Endometrial microvascular endothelial cells (primary cell): ENCODE results near the gene ADGRL2. TPM values are rescaled to one million over a fixed set of nuclear protein-coding genes. Genes with fewer than 3 reads are reported as not detected.

Experiments
- in situ Hi-C: cut with HindIII; loops from 2 replicates; pipeline ENCODE4 v1.10.0; 2017; ENCODE audit warnings: low sequenced_read_pairs, low pct_unique_long_range_greater_than_20kb; ENCODE audit errors: inconsistent ontology term
- total RNA-seq: library from RNA; depleted of rRNA; stranded (reverse); fragments of >200 nt; gene quantifications from one replicate; pipeline ENCODE4 v1.2.3, GENCODE V29; 2015; ENCODE audit errors: inconsistent ontology term

The ADGRL2 gene
- total RNA-seq, 1 donor from 2014 or later, result 33.6 TPM

DNA sequence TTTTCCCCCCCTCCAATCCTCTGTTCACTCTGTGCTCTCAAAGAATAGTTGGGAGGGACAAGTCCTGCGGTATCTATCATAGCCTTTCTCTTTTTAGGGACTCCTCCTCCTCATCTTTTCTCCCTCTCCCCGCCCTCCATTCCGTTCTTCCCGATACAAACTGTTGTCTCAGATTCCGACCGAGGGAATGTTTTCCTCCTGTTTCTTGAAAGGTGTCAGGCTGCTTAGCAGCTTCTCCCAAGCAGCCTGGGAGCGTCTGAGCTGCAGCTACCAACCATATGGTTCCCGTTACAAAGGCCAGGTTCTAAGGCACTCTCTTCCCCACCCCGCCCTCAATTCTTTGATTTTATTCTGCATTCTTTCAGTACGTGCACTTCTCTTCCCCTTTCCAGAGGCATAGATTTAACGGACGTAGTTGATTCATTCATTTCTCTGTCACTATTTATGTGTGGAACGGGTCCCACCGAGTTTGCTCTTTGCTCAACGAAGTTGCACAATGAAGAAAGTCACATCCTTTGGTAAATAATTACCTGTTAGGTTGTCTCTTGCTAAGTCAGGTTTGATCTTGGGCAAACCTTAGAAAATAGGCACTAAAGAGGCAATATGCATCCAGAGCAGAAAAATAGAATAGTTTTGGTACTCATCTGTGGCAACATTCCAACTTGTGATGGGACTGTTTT, 2.8 kb downstream of the ADGRL2 start:
- in situ Hi-C loops, result loop anchor here (10.0 to 25.0 kb wide), 2 partner anchors 249 to 909 kb away; no protein-coding TSS in a partner anchor

DNA sequence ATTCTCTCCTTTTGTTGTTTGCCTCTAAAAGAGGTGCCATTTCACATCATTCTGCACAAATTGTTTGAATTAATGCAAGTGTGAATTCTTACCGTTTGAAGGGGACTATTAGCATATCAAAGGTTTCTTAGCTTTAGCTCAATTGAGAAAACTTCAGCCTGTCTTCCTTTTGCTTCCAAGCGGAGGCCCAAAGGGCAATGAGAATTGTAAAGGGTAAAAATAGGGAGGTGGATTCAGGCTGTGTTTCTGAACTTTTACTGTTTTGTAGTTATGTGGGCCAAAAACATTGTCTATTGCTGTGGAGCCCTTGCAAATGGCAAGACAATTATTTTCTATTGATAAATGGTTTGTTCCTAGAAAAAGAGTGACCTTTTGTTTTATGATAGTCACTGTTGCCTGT, 3.6 kb downstream of the ADGRL2 start:
- in situ Hi-C loops, result loop anchor here (10.0 to 25.0 kb wide), 2 partner anchors 250 to 908 kb away; no protein-coding TSS in a partner anchor

DNA sequence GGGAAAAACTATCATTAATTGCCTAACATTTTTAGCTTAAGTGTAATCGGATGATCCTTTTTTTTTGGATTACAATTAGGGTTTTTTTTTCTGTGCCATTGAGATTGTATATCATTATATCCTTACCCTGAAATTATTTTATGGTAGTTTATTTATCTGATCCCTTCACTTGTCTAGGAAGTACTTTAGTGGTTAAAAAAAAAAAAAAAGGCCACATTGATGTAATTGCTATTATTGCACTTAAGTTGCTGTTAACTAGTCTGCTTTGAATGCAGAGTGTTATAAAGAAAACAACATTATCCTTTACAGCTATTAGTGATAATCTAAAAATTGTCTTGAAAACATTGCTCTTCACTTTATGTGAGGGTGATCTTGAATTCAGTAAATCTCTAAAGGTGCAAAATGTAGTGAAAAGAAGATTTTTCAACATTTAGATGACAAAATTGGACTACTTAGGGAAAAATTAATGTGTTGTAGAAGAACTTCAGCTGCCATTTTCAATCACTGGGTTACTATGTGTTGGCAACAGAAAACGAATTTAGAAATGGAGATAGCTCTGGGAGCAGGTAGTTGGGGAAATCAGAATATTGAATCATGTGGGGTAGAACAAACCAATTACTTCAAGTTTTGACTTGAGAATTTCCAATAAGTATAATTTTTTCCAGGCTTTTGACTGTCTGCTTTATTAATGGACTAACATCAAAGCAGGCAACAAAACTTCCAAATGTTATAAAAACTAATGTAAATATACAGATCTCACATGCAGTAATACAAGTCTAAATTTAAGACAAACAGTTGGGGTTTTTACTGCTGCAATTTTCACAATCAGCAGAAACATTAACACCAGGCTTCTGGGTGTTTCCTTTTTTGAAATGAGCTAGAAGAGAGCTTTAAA, 5.0 kb downstream of the ADGRL2 start:
- in situ Hi-C loops, result loop anchor here (10.0 to 25.0 kb wide), 2 partner anchors 251 to 907 kb away; no protein-coding TSS in a partner anchor

DNA sequence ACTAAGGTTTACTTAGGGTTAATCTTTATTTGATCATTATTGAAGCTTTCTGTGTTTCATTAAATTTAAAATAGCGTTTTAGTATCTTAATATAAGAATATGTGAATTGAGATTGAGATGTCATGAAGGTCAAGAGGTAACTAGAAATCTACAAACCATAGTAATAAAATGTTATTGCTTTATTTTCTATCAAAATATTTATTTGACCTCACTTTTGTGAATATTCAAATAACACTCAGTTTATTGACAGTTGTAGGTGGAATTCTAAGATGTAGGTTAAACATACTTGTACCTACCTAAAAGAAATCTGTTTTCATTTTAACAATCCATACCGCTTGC, 5.7 kb downstream of the ADGRL2 start:
- in situ Hi-C loops, result loop anchor here (10.0 to 25.0 kb wide), 2 partner anchors 252 to 906 kb away; no protein-coding TSS in a partner anchor

DNA sequence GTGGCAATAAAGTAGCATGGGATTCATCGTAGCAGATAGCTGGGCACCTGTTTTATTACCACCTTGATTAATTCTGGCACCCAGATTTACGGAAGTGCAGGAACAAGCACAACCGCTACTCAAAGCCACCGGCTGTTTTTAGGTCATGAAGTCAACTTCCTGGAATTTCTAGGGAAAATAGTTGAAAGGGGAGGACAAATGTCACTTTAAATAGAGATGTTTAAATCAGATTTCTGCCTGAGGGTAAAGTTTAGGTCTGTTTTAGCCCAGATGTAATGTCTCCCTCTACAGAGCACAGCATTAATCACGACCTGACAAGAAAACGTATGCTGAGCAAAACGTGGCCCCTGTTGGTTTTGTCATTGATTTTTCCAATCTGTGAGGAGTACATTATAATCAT, 8.0 kb downstream of the ADGRL2 start:
- in situ Hi-C loops, result loop anchor here (10.0 to 25.0 kb wide), 2 partner anchors 254 to 904 kb away; no protein-coding TSS in a partner anchor

DNA sequence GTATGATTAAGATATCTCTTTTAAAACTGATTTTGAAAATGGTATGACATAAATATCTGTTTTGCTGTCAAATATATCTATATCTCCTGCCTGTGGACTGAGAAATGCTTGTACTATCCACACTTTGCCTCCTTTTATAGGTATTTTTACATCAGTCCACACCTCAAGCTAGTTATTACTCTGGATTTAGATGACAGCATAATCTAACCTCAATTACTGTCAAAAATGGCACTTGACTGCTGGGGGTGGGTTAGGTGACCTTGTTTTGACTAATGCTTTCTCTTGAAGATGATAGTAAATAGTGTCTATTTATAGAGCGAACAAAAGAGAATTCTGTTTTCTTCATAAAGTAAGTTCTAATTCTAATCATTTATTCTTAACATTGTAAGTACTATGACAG, 9.1 kb downstream of the ADGRL2 start:
- in situ Hi-C loops, result loop anchor here (10.0 to 25.0 kb wide), 2 partner anchors 255 to 902 kb away; no protein-coding TSS in a partner anchor

DNA sequence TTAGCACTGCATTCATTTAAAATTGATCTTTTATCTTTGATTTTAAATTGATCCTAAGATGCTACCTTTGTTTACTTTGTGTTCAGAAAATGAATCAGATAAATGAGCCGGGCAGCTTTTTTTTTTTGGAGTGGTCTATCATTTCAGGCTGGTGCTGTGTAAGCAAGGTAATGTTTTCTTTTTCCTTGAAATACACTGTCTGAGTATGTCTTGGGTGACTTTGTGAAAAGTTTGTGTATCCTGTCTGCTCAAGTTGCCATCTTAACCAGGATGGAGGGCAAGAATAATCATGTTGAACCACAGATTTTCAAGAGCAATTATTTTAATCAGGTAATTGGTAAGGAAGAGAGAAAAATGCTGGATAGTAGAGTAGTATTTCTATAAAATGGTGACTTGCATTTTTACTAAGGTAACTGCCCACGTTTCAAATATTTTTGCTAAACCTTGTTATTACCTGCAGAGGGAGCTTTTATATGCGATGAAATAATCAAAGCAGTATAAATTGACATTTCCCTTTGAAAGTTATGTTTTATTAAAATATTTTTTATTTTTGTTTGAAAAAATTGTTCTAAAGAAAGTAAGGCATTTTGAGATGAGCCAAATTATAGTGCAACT, 11.1 kb downstream of the ADGRL2 start:
- in situ Hi-C loops, result loop anchor here (25.0 kb wide), 1 partner anchor 900 kb away; no protein-coding TSS in a partner anchor

DNA sequence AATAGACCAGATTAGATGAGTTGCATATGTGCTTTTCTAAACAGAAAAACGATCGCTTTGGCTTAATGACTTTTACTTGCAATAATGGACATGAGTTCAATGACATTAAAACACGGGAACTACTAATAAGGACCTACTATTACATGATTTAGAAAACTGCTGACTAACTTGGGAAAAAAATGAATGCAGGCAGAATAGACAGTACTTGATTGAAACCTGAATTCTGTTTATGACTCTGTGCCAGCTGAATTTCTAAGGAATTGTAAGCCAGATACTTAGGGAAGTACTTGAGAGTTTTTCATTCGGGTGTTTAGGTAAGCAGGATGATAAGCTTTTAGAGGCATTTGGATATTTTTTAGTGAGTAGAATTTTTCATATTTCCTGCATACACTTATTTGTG, 12.0 kb downstream of the ADGRL2 start:
- in situ Hi-C loops, result loop anchor here (25.0 kb wide), 1 partner anchor 900 kb away; no protein-coding TSS in a partner anchor

DNA sequence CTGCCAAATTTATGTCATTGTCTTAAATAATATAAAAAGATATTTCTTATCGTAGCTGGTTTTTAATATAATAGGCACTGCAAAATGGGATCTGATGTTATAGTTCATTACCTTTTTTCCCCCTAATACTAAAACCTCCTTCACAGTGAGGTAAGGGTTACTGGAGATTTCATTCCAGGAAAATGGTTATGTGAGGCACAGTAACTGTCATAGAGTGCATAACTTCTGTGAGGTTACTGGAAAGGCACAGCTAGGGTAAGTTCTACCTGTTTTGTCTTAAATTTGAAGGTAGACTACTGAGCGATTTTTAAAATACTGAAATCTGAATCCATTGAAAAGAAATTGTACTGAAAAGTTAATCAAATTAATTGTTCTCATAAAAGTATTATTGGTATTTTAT, 13.0 kb downstream of the ADGRL2 start:
- in situ Hi-C loops, result loop anchor here (25.0 kb wide), 1 partner anchor 899 kb away; no protein-coding TSS in a partner anchor

DNA sequence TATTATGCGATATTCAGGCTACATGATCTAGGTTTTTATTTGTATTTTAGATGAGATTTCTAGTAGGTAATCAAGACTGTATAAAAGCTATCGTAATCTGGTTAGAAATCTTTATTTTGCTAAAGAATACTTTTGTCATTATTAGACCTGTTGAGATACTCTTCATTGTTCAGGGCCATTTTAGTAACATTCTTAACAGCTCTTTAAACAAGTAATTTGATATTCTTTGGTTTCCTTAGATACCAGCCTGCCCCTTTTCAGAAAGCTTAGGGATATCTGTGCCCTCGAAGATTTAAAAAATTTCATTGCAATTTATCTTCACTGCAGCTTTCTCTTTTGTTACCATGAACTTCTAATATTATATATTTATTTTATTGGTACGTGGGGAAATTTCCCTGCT, 18.9 kb downstream of the ADGRL2 start:
- in situ Hi-C loops, result loop anchor here (25.0 kb wide), 1 partner anchor 893 kb away; no protein-coding TSS in a partner anchor

DNA sequence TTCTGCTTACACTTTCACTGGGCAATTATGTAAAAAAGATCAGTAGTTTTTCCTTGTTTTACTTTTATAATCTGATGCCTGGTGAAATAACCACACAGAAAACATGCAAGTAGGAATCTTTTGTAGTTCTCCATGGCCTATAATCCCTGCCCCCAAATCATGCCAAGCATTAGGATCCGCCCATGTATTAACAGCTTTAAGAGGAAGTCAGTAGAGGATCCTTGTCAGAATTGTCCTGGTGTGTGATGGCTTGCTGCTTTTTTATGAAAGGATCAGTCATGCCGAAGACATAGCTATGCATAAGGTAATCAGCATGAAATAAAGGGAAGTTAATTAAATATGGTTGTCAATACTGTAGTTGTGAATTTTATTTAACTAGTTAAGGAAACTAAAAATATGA, 20.0 kb downstream of the ADGRL2 start:
- in situ Hi-C loops, result loop anchor here (25.0 kb wide), 1 partner anchor 892 kb away; no protein-coding TSS in a partner anchor

DNA sequence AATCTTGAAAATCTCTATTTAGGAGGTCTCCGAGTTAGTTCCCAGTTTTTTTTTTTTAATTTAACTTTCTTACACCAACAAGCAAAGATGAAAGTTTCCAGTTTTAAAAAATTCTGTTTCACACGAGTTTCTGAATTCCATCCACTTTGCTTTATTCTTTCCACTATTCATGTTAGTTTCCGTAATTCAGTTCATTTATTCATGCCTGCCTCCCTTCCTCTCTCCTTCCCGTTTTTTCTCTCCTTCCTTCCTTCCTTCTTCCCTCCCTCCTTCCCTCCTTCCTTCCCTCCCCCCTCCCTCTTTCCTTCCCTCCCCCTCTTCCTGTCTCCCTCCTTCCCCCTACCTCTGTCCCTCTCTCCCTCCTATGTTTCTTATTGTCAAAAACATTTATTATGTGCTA, 22.3 kb downstream of the ADGRL2 start:
- in situ Hi-C loops, result loop anchor here (25.0 kb wide), 1 partner anchor 889 kb away; no protein-coding TSS in a partner anchor

DNA sequence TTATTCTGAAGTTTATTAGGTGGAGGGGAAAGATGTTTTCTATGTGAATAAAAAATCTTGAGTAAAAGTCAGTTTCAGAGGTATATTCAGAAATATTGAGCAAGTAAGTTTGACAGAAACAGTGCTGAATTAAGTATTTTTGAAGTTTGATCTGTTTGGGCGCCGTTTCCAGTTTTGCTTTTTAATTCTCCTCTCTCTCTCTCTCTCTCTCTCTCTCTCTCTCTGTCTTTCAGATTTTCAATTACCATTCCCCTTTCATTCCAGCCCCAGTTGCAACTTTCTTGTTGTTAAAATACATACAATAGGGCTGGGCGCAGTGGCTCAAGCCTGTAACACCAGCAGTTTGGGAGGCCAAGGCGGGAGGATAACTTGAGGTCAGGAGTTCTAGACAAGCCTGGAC, 24.0 kb downstream of the ADGRL2 start:
- in situ Hi-C loops, result loop anchor here (25.0 kb wide), 1 partner anchor 888 kb away; no protein-coding TSS in a partner anchor

DNA sequence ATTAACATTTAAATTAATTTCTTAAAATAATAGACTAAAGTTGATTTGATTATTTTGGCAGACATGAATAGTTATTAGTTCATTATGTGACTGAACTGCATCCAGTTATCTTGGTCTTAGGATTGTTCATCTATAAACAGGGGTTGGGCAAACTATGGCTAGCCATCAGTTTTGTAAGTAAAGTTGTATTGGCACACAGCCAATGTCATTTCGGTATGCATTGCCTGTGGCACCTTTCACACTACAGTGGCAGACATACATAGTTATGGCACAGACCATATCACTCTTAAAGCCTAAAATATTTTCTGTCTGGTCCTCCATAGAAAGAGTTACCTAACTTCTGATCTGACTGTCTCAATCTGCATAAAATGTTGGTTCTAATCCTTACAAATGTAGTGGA, 27.2 kb downstream of the ADGRL2 start:
- in situ Hi-C loops, result no loop called here

DNA sequence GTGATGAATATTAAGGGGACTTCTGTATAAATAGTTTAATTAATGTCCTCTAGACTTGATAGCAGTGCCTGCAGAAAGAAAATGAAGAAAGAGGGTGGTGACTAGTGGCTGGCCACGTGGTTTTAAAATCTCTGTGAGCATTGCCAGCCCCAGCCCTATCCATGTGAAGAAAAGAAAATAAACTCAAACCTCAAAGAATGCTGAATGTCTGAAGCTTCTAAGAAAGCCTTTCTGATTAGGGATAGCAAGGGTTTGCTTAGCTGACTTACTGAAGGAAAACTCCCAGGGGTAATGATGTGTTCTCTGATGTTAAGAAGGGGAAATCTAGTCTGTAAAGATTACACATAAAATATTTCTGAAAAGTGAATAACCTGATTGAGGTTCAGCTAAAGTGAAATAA, 31.8 kb downstream of the ADGRL2 start:
- in situ Hi-C loops, result no loop called here

DNA sequence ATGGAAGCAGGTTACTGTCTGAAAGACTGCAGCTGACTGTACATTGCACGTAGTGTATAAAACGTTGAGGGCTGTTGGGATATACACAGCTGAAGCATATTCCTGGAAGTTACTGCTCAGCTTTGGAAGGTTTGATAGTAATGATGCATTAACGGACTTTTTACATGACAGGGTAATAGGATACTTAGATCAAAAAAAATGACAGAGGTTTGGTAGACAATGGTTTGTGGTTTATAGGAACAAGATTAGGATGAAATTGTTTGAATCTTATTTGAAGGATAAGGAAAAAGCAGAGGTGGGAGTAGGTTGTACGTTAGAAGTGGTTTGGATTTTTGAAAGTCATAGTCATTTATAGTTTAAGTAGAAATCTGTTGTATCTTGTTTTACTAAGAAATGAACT, 33.0 kb downstream of the ADGRL2 start:
- in situ Hi-C loops, result no loop called here

DNA sequence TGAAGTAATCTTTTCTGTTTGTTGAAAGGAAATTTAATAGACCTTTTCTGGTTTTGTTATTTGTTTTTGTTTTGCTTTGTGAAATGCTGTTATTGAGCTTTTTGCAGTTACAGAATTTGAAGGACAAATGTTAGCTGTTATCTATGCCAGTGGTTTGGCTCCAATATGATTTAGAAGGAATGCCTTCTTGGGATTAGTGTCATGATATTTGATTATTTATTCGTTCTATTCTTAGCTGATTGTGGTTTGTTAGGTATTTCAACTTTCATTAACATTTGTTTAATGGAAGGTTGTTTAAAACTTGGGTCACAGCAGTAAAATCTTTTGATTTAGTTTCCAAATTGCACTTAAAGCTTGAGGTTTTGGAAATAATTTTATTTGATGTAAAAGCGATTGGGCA, 33.5 kb downstream of the ADGRL2 start:
- in situ Hi-C loops, result no loop called here

DNA sequence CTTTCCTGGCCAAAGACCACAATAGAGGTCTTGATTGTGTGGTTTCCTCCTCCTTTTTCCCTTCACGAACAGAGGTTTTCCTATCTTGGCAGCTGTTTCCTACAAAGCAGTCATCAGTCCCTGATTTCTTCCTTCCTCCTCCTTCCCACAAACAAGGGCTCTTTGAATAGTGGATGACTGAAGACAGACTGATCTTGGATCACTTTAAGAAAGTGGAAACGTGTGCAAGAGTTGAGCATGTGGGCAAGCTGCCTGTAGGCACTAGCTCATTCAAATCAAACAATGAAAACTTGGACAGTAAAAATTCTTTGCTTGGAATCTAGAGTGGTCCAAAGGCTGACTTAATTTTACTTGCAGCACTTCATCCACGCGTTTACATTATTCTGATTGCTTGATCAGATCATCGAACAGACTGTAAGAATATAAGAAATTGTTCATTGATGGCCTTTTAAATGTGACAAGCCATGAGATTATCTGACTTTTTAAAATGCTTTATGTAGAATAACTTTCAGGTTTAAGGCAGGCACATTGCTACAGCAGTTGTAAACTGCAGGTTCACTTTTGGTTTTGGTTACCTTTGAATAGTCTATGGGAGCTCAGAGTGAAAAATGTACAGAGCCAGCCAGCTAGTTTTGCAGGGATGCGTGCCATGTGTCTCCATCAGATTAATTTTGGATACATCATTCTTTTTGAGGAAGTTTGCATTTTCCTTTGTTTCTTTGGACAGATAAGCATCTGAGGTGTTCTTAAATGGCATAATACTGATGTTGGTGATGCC, 34.4 kb downstream of the ADGRL2 start:
- in situ Hi-C loops, result no loop called here
